Measurements from ENCODE around the gene SPG7. TPM values are rescaled to one million over a fixed set of nuclear protein-coding genes. Genes with fewer than 3 reads are reported as not detected.

SPG7 gene
- total and polyA plus RNA-seq, 9 of the 15 experiments (the other 6 are each of a cell fraction or from before 2014, with no cell fraction given): 5.8 to 89.1 (median 49.4) TPM

DNA sequence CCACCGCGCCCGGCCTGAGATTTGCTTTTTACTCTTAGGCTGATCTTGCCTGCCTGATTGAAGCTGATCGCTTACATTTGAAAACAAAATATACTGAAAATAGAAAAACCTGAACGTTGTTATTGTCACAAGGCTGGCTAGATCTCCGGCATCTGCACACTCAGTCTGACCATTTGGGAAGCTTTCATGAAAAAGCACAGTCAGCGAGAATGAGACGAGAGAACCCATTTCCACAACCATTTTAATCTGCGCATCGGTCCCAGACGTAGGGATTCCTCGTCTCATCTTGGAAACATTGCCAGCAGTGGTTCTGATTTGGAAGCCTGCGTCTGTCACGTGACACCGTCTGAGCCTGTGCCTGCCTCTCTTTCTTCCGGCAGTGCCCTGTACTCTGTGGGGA, 20.9 kb downstream of the SPG7 start:
- 97% methylated on average over 16 of the region's 16 CpGs for WGBS (ENCODE audit: insufficient coverage, low coverage, missing lambda C conversion rate)
- H3K36me3 ChIP-seq (ENCODE audit: control insufficient read depth, insufficient read depth, low read length): peaks cover 94% of the 10 kb centered on the region

More for the DNA sequence above, 20.9 kb downstream of the SPG7 start:
- no peak for FAIRE-seq
- Histone ChIP-seq H3K9ac (ENCODE audit: insufficient read depth in 1 of 2, low read depth in 2 of 2, low read length in 2 of 2) (no peak overlapping the region), H2AFZ (ENCODE audit: low read depth, low read length) (no peak overlapping the region), H3K27ac (ENCODE audit: extremely low read depth, low read depth, low read length) (no peak overlapping the region), H3K9me3 (replicated peaks; ENCODE audit: control insufficient read depth, insufficient read depth, low read depth, low read length) (no peaks in the 10 kb centered on the region), H3K27me3 (ENCODE audit: control insufficient read depth in 2 of 2, insufficient read depth in 2 of 2, low read length in 2 of 2) (no peaks in the 10 kb centered on the region), H4K20me1 (replicated peaks; ENCODE audit: control insufficient read depth, insufficient read depth, low read length) (no peaks in the 10 kb centered on the region), H3K9me1 (ENCODE audit: control insufficient read depth, insufficient read depth, low read length) (no peaks in the 10 kb centered on the region), H3K79me2 (ENCODE audit: control insufficient read depth, insufficient read depth, low read length) (no peaks in the 10 kb centered on the region), H3K4me2 (ENCODE audit: insufficient read depth, low read length) (no peak overlapping the region), H3K4me1 (replicated peaks in 1 of 2; ENCODE audit: control insufficient read depth in 2 of 2, insufficient read depth in 2 of 2, low read length in 2 of 2) (peaks cover 0 to under 1% of the 10 kb centered on the region in 2 experiments; a peak in 1 of 5 replicates), H3K4me3 (no peak overlapping the region)
- TF ChIP-seq EWSR1 (IDR thresholded peaks at IDR 0.05; ENCODE audit: borderline replicate concordance, low read depth, partially characterized antibody) (no peak), RBFOX2 (IDR thresholded peaks at IDR 0.05; ENCODE audit: low read depth, low read length) (no peak), ETV6 (IDR thresholded peaks at IDR 0.05; ENCODE audit: borderline replicate concordance in 1 of 2, low read depth in 2 of 2, low read length in 1 of 2) (no peak), ETV6 (CRISPR knock-in tag; IDR thresholded peaks at IDR 0.05; ENCODE audit: borderline replicate concordance) (no peak), ZNF76 (CRISPR knock-in tag; IDR thresholded peaks at IDR 0.05; ENCODE audit: borderline replicate concordance) (no peak), MAFF (IDR thresholded peaks at IDR 0.05; ENCODE audit: low read length) (peak; percentile 47; the same call in 1 of the 2 replicates), ZNF316 (IDR thresholded peaks at IDR 0.05) (peak; percentile 73), CTBP1 (IDR thresholded peaks at IDR 0.05; ENCODE audit: borderline replicate concordance) (no peak), C11orf30 (IDR thresholded peaks at IDR 0.05; ENCODE audit: low read depth) (peak; percentile 61), MAFK (IDR thresholded peaks at IDR 0.05; ENCODE audit: low read length) (peak; percentile 52; the same call in 1 of the 2 replicates), MAFG (tag; conservative IDR thresholded peaks at IDR 0.05) (0 out of 2 replicates have a peak, but pooled peaks have one; percentile 31), KHSRP (IDR thresholded peaks at IDR 0.05) (no peak), ZNF583 (CRISPR knock-in tag; IDR thresholded peaks at IDR 0.05) (no peak)
- TF ChIP-seq, protein P1, sequence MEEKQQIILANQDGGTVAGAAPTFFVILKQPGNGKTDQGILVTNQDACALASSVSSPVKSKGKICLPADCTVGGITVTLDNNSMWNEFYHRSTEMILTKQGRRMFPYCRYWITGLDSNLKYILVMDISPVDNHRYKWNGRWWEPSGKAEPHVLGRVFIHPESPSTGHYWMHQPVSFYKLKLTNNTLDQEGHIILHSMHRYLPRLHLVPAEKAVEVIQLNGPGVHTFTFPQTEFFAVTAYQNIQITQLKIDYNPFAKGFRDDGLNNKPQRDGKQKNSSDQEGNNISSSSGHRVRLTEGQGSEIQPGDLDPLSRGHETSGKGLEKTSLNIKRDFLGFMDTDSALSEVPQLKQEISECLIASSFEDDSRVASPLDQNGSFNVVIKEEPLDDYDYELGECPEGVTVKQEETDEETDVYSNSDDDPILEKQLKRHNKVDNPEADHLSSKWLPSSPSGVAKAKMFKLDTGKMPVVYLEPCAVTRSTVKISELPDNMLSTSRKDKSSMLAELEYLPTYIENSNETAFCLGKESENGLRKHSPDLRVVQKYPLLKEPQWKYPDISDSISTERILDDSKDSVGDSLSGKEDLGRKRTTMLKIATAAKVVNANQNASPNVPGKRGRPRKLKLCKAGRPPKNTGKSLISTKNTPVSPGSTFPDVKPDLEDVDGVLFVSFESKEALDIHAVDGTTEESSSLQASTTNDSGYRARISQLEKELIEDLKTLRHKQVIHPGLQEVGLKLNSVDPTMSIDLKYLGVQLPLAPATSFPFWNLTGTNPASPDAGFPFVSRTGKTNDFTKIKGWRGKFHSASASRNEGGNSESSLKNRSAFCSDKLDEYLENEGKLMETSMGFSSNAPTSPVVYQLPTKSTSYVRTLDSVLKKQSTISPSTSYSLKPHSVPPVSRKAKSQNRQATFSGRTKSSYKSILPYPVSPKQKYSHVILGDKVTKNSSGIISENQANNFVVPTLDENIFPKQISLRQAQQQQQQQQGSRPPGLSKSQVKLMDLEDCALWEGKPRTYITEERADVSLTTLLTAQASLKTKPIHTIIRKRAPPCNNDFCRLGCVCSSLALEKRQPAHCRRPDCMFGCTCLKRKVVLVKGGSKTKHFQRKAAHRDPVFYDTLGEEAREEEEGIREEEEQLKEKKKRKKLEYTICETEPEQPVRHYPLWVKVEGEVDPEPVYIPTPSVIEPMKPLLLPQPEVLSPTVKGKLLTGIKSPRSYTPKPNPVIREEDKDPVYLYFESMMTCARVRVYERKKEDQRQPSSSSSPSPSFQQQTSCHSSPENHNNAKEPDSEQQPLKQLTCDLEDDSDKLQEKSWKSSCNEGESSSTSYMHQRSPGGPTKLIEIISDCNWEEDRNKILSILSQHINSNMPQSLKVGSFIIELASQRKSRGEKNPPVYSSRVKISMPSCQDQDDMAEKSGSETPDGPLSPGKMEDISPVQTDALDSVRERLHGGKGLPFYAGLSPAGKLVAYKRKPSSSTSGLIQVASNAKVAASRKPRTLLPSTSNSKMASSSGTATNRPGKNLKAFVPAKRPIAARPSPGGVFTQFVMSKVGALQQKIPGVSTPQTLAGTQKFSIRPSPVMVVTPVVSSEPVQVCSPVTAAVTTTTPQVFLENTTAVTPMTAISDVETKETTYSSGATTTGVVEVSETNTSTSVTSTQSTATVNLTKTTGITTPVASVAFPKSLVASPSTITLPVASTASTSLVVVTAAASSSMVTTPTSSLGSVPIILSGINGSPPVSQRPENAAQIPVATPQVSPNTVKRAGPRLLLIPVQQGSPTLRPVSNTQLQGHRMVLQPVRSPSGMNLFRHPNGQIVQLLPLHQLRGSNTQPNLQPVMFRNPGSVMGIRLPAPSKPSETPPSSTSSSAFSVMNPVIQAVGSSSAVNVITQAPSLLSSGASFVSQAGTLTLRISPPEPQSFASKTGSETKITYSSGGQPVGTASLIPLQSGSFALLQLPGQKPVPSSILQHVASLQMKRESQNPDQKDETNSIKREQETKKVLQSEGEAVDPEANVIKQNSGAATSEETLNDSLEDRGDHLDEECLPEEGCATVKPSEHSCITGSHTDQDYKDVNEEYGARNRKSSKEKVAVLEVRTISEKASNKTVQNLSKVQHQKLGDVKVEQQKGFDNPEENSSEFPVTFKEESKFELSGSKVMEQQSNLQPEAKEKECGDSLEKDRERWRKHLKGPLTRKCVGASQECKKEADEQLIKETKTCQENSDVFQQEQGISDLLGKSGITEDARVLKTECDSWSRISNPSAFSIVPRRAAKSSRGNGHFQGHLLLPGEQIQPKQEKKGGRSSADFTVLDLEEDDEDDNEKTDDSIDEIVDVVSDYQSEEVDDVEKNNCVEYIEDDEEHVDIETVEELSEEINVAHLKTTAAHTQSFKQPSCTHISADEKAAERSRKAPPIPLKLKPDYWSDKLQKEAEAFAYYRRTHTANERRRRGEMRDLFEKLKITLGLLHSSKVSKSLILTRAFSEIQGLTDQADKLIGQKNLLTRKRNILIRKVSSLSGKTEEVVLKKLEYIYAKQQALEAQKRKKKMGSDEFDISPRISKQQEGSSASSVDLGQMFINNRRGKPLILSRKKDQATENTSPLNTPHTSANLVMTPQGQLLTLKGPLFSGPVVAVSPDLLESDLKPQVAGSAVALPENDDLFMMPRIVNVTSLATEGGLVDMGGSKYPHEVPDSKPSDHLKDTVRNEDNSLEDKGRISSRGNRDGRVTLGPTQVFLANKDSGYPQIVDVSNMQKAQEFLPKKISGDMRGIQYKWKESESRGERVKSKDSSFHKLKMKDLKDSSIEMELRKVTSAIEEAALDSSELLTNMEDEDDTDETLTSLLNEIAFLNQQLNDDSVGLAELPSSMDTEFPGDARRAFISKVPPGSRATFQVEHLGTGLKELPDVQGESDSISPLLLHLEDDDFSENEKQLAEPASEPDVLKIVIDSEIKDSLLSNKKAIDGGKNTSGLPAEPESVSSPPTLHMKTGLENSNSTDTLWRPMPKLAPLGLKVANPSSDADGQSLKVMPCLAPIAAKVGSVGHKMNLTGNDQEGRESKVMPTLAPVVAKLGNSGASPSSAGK (IDR thresholded peaks at IDR 0.05): no peak
- in situ Hi-C loops (cut with MboI): no loop called here
- DNase-seq (ENCODE audit: extremely low read depth in 1 of 4, low spot score in 3 of 4): no peak
- ATAC-seq: no peak
- ChIA-PET CTCF (ENCODE audit: low intra/inter-chr PET ratio) (no interaction called here), POLR2A (interaction anchor here (1.0 kb wide), 1 partner anchor 22 kb away, joined by 3 read pairs; no protein-coding TSS in a partner anchor)
- no TSS peak for BruUV-seq (replicated peaks)
- intact Hi-C loops (cut with micrococcal nuclease): no loop called here
